PFSK-1 (cell line): ENCODE results near the gene GLI1. TPM values are rescaled to one million over a fixed set of nuclear protein-coding genes. Genes with fewer than 3 reads are reported as not detected.

ENCODE experiments used
- FOXP2 ChIP-seq: optimal IDR thresholded peaks from 2 replicates; pipeline ENCODE3; 2011; ENCODE audit warnings: borderline replicate concordance, control low read depth, inconsistent platforms; ENCODE audit not compliant: insufficient read depth; ENCODE audit errors: extremely low read length, extremely low read depth
- POLR2AphosphoS5 ChIP-seq: IDR thresholded peaks from 2 replicates; pipeline ENCODE4 v1.6.1; 2012; ENCODE audit warnings: low read depth, mild to moderate bottlenecking, control low read depth, low read length, moderate library complexity
- REST ChIP-seq, 2 experiments: IDR thresholded peaks; 2 replicates each; pipeline versions ENCODE4 v1.6.1 to v1.8.0; 2011 to 2012; ENCODE audit warnings: low read depth in 2 of 2, low read length in 2 of 2, control low read depth in 1 of 2, inconsistent platforms in 1 of 2, mild to moderate bottlenecking in 1 of 2, moderate library complexity in 1 of 2; ENCODE audit not compliant: insufficient read depth in 1 of 2
- SIN3A ChIP-seq: IDR thresholded peaks from 2 replicates; pipeline ENCODE4 v1.6.1; 2012; ENCODE audit warnings: mild to moderate bottlenecking, low read length, moderate library complexity, borderline replicate concordance; ENCODE audit not compliant: insufficient read depth
- TAF1 ChIP-seq: IDR thresholded peaks from 2 replicates; pipeline ENCODE4 v1.6.1; 2012; ENCODE audit warnings: low read length, control low read depth, borderline replicate concordance; ENCODE audit not compliant: insufficient read depth
- polyA plus RNA-seq: library from polyadenylated mRNA; unstranded; fragments of >200 nt; gene quantifications from one replicate; pipeline ENCODE4 v1.2.1, GENCODE V29; 2012; ENCODE audit warnings: low read depth, missing spikeins; ENCODE audit not compliant: insufficient read length

The GLI1 gene
- polyA plus RNA-seq: 4.2 TPM

GRCh38 chr12:57459750-57460467, at the start of gene GLI1:
Gene GLI1, plus strand, starts transcription at chr12:57459785. Its CDS starts 3,907 bp downstream, at chr12:57463692.
- TF ChIP-seq SIN3A: peak; percentile 71; the same call in 1 of the 2 replicates
- TF ChIP-seq TAF1: no peak

GRCh38 chr12:57410534-57410933, 49.1 kb upstream of the GLI1 start:
- no peak for TF ChIP-seq FOXP2
- TF ChIP-seq TAF1: no peak
- TF ChIP-seq SIN3A: no peak
- no peak for TF ChIP-seq POLR2AphosphoS5
- TF ChIP-seq REST (IDR thresholded peaks at IDR 0.05; ENCODE audit: insufficient read depth in 1 of 2, low read depth in 2 of 2, low read length in 2 of 2): no peak

GRCh38 chr12:57415088-57415487, 44.5 kb upstream of the GLI1 start:
- TF ChIP-seq FOXP2 (no peak), REST (IDR thresholded peaks at IDR 0.05; ENCODE audit: insufficient read depth in 1 of 2, low read depth in 2 of 2, low read length in 2 of 2) (no peak), POLR2AphosphoS5 (no peak), TAF1 (no peak), SIN3A (no peak)

- TF ChIP-seq FOXP2 (no peak), POLR2AphosphoS5 (no peak)
Measured at GRCh38 chr12:57416039-57416996, 43.3 kb upstream of the GLI1 start.

GRCh38 chr12:57418255-57418654, 41.3 kb upstream of the GLI1 start:
- no peak for TF ChIP-seq REST (IDR thresholded peaks at IDR 0.05; ENCODE audit: insufficient read depth in 1 of 2, low read depth in 2 of 2, low read length in 2 of 2)
- no peak for TF ChIP-seq POLR2AphosphoS5
- TF ChIP-seq SIN3A: no peak
- TF ChIP-seq FOXP2: no peak
- TF ChIP-seq TAF1: no peak
